ENCODE measurements around the gene NAT10.

Gene NAT10

GRCh38 chr11:34149274-34149673 is 43.8 kb downstream of the NAT10 start:
- DNase-seq (ENCODE audit: low spot score): no peak

- no peak for DNase-seq (ENCODE audit: low spot score)
These were observed 44.4 kb downstream of the NAT10 start for GRCh38 chr11:34149786-34150185.

GRCh38 chr11:34150494-34151151 is 45.2 kb downstream of the NAT10 start:
- no peak for DNase-seq (ENCODE audit: low spot score)

GRCh38 chr11:34151166-34151565 is 45.7 kb downstream of the NAT10 start:
- no peak for DNase-seq (ENCODE audit: low spot score)

GRCh38 chr11:34151916-34152845 is 46.8 kb downstream of the NAT10 start:
- DNase-seq (ENCODE audit: low spot score): no peak

- DNase-seq (ENCODE audit: low spot score): no peak
These were observed 48.8 kb downstream of the NAT10 start for GRCh38 chr11:34154059-34154875.

GRCh38 chr11:34155057-34155756 is 49.8 kb downstream of the NAT10 start:
- no peak for DNase-seq (ENCODE audit: low spot score)

GRCh38 chr11:34155757-34156062 is 50.3 kb downstream of the NAT10 start:
- no peak for DNase-seq (ENCODE audit: low spot score)

- no peak for DNase-seq (ENCODE audit: low spot score)
These were observed 51.7 kb downstream of the NAT10 start for GRCh38 chr11:34157163-34157562.

- no peak for DNase-seq (ENCODE audit: low spot score)
These were observed 53.2 kb downstream of the NAT10 start for GRCh38 chr11:34158661-34159060.

GRCh38 chr11:34160049-34160721 is 54.8 kb downstream of the NAT10 start:
- no peak for DNase-seq (ENCODE audit: low spot score)

- no peak for DNase-seq (ENCODE audit: low spot score)
These were observed 55.4 kb downstream of the NAT10 start for GRCh38 chr11:34160791-34161190.

- no peak for DNase-seq (ENCODE audit: low spot score)
These were observed 55.9 kb downstream of the NAT10 start for GRCh38 chr11:34161361-34161760.

GRCh38 chr11:34161812-34162492 is 56.5 kb downstream of the NAT10 start:
- DNase-seq (ENCODE audit: low spot score): no peak

- DNase-seq (ENCODE audit: low spot score): no peak
These were observed 57.0 kb downstream of the NAT10 start for GRCh38 chr11:34162493-34162820.

GRCh38 chr11:34162856-34163255 is 57.4 kb downstream of the NAT10 start:
- DNase-seq (ENCODE audit: low spot score): no peak

GRCh38 chr11:34165121-34165520 is 59.7 kb downstream of the NAT10 start:
- no peak for DNase-seq (ENCODE audit: low spot score)

- no peak for DNase-seq (ENCODE audit: low spot score)
These were observed 60.5 kb downstream of the NAT10 start for GRCh38 chr11:34165786-34166555.

- DNase-seq (ENCODE audit: low spot score): no peak
These were observed 61.6 kb downstream of the NAT10 start for GRCh38 chr11:34166806-34167740.

All from SK-N-DZ (cell line).